MV-4-11 (cell line): ENCODE measurements around the gene THBS4.

Experiments used
- DNase-seq: peaks from one replicate; lab custom pipeline; 2025; lab: John Stamatoyannopoulos, UW

Gene THBS4

DNA sequence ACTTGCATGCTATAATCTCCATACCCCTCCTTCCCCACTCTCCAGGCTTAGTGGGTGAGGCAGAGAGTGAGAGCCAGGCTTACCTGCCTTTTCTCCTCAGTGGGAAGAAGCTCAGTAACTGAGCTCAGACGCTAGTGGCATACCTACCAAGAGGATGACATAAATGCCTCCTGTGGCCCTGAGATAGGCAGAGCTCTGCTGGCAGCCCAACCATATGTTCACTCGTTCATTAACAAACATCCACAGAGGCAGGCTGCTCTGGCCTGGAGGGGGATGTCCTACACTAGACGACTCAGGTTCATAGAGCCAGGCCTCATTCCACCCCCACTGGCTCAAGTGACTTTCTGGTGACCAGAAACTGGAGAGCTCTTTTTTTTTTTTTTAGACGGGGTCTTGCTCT lies 81.3 kb downstream of the THBS4 start:
- DNase-seq = no peak

DNA sequence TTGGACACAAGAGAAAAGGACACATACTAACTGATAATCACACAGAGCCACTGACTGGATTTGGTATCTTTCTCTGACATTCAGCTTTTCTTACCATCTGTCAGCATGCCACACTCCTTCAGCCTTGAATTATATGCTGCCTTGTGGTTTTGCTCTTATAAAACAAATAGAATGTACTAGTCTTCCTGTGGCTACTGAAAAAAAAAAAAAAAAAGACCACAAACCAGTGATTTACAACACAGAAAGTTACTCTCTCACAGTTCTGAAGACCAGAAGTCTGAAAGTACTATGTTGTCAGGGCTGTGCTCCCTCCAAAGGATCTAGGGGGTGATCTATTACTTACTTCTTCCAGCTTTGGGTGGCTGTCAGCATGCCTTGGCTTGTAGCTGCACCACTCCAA lies 82.3 kb downstream of the THBS4 start:
- DNase-seq = peak; percentile 73

DNA sequence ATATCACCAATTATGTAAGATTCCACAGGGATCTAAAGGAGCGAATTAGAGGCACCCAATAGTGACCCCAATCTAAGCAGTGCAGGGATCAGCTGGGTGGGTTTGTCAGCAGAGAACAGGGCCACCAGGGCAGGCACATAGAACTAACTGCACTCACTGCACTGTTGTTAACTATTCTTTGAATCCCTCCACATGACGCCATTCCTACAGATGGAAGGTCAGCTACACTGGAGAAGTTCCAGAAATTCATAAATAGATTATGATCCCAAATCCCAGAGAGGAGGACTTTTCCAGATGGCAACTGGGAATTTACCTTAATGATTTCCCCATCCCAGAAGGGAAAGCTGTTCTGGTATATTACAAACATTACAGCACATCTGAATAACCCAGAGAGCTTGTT lies 84.2 kb downstream of the THBS4 start:
- DNase-seq = no peak

DNA sequence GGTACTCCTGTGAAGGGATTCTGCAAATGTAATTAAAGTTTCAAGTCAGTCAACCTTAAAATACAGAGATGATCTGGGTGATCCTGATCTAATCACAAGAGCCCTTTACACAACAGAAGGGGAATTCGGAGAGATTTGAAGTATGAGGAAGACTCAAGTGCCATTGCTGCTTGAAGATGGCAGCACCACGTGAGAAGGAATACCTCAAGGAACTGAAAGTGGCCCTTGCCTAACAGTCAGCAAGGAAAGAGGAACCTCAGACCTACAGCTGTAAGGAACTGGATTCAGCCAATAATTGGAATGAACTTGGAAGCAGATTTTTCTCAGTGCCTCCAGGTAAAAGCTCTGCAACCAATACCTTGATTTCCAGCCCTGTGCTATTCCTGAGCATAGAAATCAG lies 87.4 kb downstream of the THBS4 start:
- peak; percentile 97 for DNase-seq

DNA sequence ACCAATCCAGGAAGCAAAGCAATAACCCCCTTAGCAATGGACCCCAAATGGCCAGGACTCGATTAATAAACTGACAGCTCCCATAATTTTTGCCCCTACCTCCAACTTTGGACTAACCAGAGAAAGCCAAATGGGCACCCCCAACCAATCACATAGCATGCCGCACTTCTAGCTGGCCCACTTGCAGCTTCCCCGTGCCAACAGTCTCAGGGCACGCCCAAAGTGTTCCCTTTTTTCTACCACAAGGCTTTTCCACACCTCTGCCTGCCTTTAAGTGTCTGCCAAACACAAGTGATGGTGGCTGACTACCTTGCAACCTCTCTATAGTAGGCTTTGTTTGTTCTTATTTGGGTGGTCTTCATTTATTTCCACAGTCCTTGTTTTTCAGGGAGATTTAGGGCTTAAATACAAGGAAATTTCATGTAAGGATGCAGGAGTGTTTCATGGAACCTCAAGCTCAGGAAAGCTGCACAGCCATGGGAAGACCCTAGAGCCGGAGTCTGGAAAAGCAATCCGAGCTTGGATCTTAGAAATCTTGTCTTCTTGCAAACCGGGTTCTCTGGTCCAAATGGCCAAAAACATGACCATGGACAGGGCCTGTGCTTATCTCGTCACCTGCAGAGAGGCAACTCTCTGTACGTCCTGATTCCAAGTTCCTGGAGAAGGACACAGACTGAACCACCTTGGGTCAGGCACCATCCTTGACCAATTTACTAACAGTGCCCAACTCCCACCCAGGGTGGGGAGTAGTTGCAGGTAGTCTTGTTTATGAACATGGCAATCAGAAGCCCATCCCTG lies 89.2 kb downstream of the THBS4 start:
- DNase-seq = no peak

DNA sequence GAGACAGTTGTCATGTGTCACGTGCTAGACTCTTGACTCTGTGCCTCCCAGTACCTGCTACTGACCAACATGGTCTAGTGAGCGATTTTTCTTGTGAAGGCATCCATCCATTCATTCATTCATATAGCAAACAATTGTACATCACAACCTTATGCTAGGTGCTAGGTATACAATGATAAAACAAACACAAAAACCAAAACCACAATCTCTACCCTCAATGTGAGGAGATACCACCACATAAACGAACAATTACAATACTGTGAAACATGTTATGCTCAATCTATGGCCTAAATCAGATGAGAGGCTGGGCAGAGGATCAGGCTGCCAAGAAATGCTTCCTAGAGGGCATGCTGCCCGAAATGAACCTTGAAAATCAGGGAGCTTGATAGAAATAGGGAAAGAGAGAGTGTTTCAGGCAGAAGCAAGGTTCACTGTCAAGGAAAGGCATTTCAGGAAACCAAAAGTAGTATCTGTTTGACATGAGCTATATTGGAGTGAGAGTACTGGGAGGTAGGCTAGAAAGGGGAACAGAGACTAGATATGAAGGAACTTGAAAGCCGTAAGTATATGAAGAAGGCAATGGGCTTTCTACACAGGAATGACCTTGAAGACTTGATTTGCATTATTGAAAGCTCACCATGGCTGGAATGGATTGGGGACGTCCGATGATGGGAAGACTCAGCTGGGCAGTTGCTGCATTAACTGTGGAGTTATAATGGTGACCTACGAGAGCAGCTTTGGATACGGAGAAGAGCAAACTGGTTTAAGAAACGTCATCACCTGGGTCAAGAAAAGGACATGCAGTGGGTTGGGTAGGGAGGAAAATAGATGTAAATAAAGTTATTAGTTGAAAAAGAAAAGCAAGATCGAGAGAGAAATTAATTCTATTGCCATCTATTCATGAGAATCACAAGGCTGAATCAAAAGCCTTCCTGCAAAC lies 90.1 kb downstream of the THBS4 start:
- DNase-seq = peak; percentile 90

DNA sequence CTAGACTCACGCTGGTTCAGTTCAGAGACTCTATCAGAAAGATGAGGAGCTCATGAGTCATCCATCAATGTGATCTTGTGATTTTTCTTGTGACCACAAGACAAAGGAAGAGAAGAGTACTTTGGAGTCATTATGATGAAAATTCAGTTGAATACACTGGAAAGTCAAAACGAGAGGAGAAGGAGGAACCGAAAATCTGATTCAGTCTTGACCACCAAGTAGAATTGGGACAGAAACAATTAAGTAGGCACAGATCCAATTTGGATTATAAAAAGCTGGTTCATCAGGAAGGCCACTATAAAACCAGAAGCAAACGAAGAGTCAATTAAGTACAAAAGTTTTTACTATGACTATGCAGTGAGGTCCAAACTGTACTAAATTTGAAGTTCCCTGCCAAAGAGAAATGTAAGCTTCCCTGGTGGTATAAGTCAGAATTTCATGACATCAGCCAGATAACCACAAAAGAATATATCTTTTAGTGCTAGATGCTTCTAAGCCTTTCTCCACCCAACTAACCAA lies 90.9 kb downstream of the THBS4 start:
- peak; percentile 99 for DNase-seq

DNA sequence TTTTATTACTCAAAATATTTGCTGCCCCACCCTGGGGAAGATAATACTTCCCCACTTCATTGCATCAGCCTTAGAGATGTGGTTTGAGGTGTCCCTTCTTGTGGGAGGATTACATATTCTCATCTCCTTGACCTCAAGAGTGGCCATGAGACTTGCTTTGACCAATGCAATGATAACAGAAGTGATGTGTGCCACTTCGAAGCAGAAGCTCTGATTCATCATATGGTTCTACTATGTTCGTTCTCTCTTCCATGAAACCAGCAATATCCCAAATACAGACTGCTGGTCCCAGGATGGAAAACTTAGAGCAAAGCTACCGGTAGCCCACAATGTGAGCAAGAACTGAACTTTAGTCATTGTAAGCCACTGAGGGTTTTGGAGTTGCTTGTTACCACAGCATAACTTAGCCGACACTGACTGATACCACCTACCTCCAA lies 92.0 kb downstream of the THBS4 start:
- DNase-seq = peak; percentile 98

DNA sequence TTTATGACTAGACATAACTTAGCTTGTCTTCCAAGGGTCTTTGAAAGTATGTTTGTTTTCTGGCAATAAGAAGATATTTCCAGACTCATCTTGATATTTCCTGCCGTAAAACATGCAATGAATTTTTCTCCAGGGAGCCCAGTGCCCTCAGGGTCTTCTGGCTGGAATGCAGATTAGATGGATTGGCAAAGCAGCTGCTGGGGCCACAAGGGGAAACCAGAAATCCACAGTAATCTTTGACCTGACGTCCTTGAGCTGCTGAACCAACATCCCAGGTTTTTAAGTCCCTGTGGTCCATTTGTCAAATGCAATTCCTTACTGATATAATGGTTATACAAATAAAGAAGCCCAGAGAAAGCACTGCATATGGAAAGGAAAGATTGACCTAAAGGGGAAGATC lies 93.0 kb downstream of the THBS4 start:
- no peak for DNase-seq

DNA sequence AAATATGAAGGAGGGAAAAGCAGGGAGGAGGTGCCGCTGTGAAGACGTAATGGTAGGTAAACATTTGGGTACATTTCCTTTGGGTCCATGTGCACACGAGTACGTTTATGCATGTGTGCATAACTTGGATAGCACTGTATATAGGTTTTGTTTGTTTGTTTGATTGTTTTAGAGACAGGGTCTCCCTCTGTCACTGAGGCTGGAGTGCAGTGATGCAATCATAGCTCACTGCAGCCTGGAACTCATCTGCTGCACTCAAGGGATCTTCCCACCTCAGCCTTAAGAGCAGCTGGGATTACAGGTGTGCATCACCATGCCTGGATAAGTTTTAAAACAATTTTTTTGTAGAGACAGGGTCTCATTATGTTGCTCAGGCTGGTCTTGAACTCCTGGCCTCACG lies 94.0 kb downstream of the THBS4 start:
- DNase-seq = no peak
